Neuronal stem cell (in vitro differentiated cells): ENCODE results near the gene METTL6.
"Not testable (repeated sequence)": the region's sequence is repeated elsewhere in the genome, so short reads cannot be mapped to it uniquely, and the experiment has no call there.

Experiments
- DNase-seq: peaks from one replicate; pipeline ENCODE4 v3.0.0-alpha.2; 2013; ENCODE audit warnings: low spot score
- H2AFZ ChIP-seq: one replicate; pipeline ENCODE4 v1.6.1; 2013; ENCODE audit warnings: mild to moderate bottlenecking, low read length, inconsistent platforms
- H2AK5ac ChIP-seq: 2 replicates; pipeline ENCODE4 v1.6.1; 2013; ENCODE audit warnings: low read depth, mild to moderate bottlenecking, inconsistent platforms, low read length, moderate library complexity, mixed read lengths
- H2BK120ac ChIP-seq: 2 replicates; pipeline ENCODE4 v1.6.1; 2013; ENCODE audit warnings: low read depth, mild to moderate bottlenecking, inconsistent platforms, low read length, moderate library complexity, mixed read lengths
- H2BK12ac ChIP-seq: one replicate; pipeline ENCODE4 v1.6.1; 2013; ENCODE audit warnings: low read length, inconsistent platforms
- H2BK15ac ChIP-seq: 2 replicates; pipeline ENCODE4 v1.6.1; 2013; ENCODE audit warnings: mild to moderate bottlenecking, low read length, inconsistent platforms, mixed read lengths
- H2BK5ac ChIP-seq: one replicate; pipeline ENCODE4 v1.6.1; 2013; ENCODE audit warnings: inconsistent platforms, mild to moderate bottlenecking, low read length, moderate library complexity
- H3K14ac ChIP-seq: one replicate; pipeline ENCODE4 v1.6.1; 2013; ENCODE audit warnings: low read length, inconsistent platforms
- H3K18ac ChIP-seq: 2 replicates; pipeline ENCODE4 v1.6.1; 2013; ENCODE audit warnings: low read length, inconsistent platforms
- H3K23ac ChIP-seq: 2 replicates; pipeline ENCODE4 v1.6.1; 2013; ENCODE audit warnings: low read depth, mild to moderate bottlenecking, mixed read lengths, low read length, inconsistent platforms; ENCODE audit not compliant: poor library complexity
- H3K27ac ChIP-seq: replicated peaks from 3 replicates; pipeline ENCODE4 v1.5.1; 2013; ENCODE audit warnings: low read length, inconsistent platforms
- H3K27me3 ChIP-seq, 3 experiments: 2 replicates each; pipeline ENCODE4 v1.6.1; 2013; ENCODE audit warnings: low read length in 3 of 3, mild to moderate bottlenecking in 2 of 3, inconsistent platforms in 1 of 3, low read depth in 1 of 3, mixed read lengths in 1 of 3, moderate library complexity in 1 of 3; ENCODE audit not compliant: control insufficient read depth in 3 of 3, insufficient read depth in 3 of 3
- H3K36me3 ChIP-seq, 2 donors: replicated peaks in 1 of 2; 2 replicates each; pipeline ENCODE4 v1.6.1; 2013; ENCODE audit warnings: low read length in 2 of 2; ENCODE audit not compliant: control insufficient read depth in 2 of 2, insufficient read depth in 2 of 2
- H3K4ac ChIP-seq: 2 replicates; pipeline ENCODE4 v1.6.1; 2013; ENCODE audit warnings: inconsistent platforms, mild to moderate bottlenecking, low read length, moderate library complexity
- H3K4me1 ChIP-seq, 2 donors: 1 replicate in 1 of 2; 2 replicates in 1 of 2; pipeline ENCODE4 v1.6.1; 2013; ENCODE audit warnings: low read length in 2 of 2, low read depth in 1 of 2; ENCODE audit not compliant: control insufficient read depth in 2 of 2, insufficient read depth in 1 of 2
- H3K4me2 ChIP-seq: one replicate; pipeline ENCODE4 v1.6.1; 2013; ENCODE audit warnings: mild to moderate bottlenecking, low read length, inconsistent platforms; ENCODE audit not compliant: insufficient read depth, poor library complexity, severe bottlenecking
- H3K4me3 ChIP-seq, 2 donors: 2 replicates each; pipeline ENCODE4 v1.5.1; 2013; ENCODE audit warnings: low read length in 2 of 2, mild to moderate bottlenecking in 2 of 2, inconsistent platforms in 1 of 2, moderate library complexity in 1 of 2
- H3K79me1 ChIP-seq: one replicate; pipeline ENCODE4 v1.6.1; 2013; ENCODE audit warnings: low read depth, mild to moderate bottlenecking, inconsistent platforms, low read length, moderate library complexity
- H3K9ac ChIP-seq: one replicate; pipeline ENCODE4 v1.6.1; 2013; ENCODE audit warnings: mild to moderate bottlenecking, low read depth, low read length, inconsistent platforms; ENCODE audit not compliant: poor library complexity
- H3K9me3 ChIP-seq, 2 donors: replicated peaks in 1 of 2; 2 replicates each; pipeline versions ENCODE3 to v1.6.1; 2013; ENCODE audit warnings: low read length in 2 of 2, mild to moderate bottlenecking in 2 of 2, inconsistent platforms in 1 of 2, low read depth in 1 of 2, mixed read lengths in 1 of 2, moderate library complexity in 1 of 2; ENCODE audit not compliant: control insufficient read depth in 2 of 2, insufficient read depth in 1 of 2
- H4K8ac ChIP-seq: one replicate; pipeline ENCODE4 v1.6.1; 2013; ENCODE audit warnings: low read depth, mild to moderate bottlenecking, inconsistent platforms, low read length, moderate library complexity
- H4K91ac ChIP-seq: one replicate; pipeline ENCODE4 v1.6.1; 2013; ENCODE audit warnings: low read length, low read depth, mild to moderate bottlenecking, inconsistent platforms; ENCODE audit not compliant: poor library complexity
- WGBS, 2 donors: extraction: QIAGEN DNeasy Blood & Tissue Kit; methylation state at CpG; one replicate each; pipeline ENCODE4 v1.1.7; 2013; ENCODE audit warnings: missing lambda C conversion rate in 2 of 2, mixed read lengths in 1 of 2; ENCODE audit not compliant: insufficient read length in 2 of 2, insufficient replicate concordance in 1 of 2; ENCODE audit errors: extremely low coverage in 2 of 2; 5-methylcytosine and 5-hydroxymethylcytosine counted together

Gene METTL6

GRCh38 chr3:15390460-15390859, 36.9 kb downstream of the METTL6 start:
- Histone ChIP-seq H3K9me3 (peaks cover 3 to 7% of the 10 kb centered on the region in 2 donors), H2BK12ac (no peak overlapping the region), H2BK5ac (no peak overlapping the region), H4K8ac (no peak overlapping the region), H3K27me3 (no peaks in the 10 kb centered on the region), H2AK5ac (no peak overlapping the region), H4K91ac (no peak overlapping the region), H3K9ac (no peak overlapping the region), H2BK15ac (no peak overlapping the region), H3K79me1 (no peaks in the 10 kb centered on the region), H3K36me3 (peaks cover 0 to 1% of the 10 kb centered on the region in 2 donors), H3K4me1 (no peaks in the 10 kb centered on the region), H2BK120ac (no peak overlapping the region), H3K23ac (no peak overlapping the region), H2AFZ (no peak overlapping the region), H3K4ac (no peak overlapping the region), H3K14ac (no peak overlapping the region), H3K4me2 (no peak overlapping the region), H3K18ac (no peak overlapping the region), H3K4me3 (no peak overlapping the region), H3K27ac (no peak overlapping the region)
- no CpG with 5 or more reads among the region's 6 CpGs for WGBS, 2 donors
- no peak for DNase-seq

DNA sequence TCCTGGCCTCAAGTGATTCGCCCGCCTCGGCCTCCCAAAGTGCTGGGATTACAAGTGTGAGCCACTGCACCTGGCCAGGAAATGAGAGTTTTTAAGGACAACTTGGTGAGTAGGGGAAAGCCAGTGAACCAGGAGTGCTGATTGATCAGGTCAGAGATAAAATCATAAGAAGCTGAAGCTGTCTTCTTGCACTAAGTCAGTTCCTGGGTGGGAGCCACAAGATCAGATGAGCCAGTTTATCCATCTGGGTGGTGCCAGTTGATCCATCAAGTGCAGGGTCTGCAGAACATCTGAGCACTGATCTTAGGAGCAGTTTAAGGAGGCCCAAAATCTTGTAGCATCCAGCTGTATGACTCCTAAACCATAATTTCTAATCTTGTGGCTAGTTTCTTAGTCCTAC, 39.0 kb downstream of the METTL6 start:
- not testable (repeated sequence) for H3K4me2 ChIP-seq, H3K23ac ChIP-seq, H3K4me1 ChIP-seq, H3K27me3 ChIP-seq, H3K4ac ChIP-seq, H3K9ac ChIP-seq, H3K14ac ChIP-seq, H3K36me3 ChIP-seq, H2AK5ac ChIP-seq, H2BK120ac ChIP-seq, H3K27ac ChIP-seq, H4K8ac ChIP-seq, H2BK15ac ChIP-seq, H2BK5ac ChIP-seq, DNase-seq, H2AFZ ChIP-seq, H3K18ac ChIP-seq, H2BK12ac ChIP-seq, H4K91ac ChIP-seq, H3K9me3 ChIP-seq, H3K4me3 ChIP-seq, H3K79me1 ChIP-seq
- WGBS, 2 donors = no CpG with 5 or more reads among the region's 3 CpGs

DNA sequence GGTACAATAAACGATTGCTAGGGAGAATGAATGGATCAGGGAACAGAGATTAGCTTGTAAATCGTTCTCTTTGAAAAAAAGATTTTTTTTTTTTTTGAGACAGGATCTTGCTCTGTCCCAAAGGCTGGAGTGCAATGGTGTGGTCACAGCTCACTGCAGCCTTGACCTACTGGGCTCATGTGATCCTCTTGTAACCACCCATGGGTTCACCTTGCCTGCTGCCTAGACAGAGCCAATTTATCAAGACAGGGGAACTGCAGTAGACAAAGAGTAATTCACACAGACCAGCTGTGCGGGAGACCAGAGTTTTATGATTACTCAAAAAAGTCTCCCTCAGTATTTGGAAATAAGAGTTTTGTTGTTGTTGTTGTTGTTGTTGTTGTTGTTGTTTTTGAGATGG, 39.6 kb downstream of the METTL6 start:
- H2BK15ac ChIP-seq = no peak overlapping the region
- DNase-seq = no peak
- H3K9ac ChIP-seq = no peak overlapping the region
- no peak overlapping the region for H3K14ac ChIP-seq
- H3K4me2 ChIP-seq = no peak overlapping the region
- WGBS, 2 donors = no CpG with 5 or more reads among the region's 3 CpGs
- H4K91ac ChIP-seq = no peak overlapping the region
- H2BK12ac ChIP-seq = no peak overlapping the region
- no peak overlapping the region for H2AFZ ChIP-seq
- no peak overlapping the region for H4K8ac ChIP-seq
- H3K4ac ChIP-seq = no peak overlapping the region
- no peak overlapping the region for H2AK5ac ChIP-seq
- no peak overlapping the region for H3K27ac ChIP-seq
- peaks cover 3 to 7% of the 10 kb centered on the region in 2 donors for H3K9me3 ChIP-seq
- no peaks in the 10 kb centered on the region for H3K27me3 ChIP-seq
- no peaks in the 10 kb centered on the region for H3K79me1 ChIP-seq
- H2BK120ac ChIP-seq = no peak overlapping the region
- H3K36me3 ChIP-seq = peaks cover 0 to 1% of the 10 kb centered on the region in 2 donors
- H2BK5ac ChIP-seq = no peak overlapping the region
- H3K23ac ChIP-seq = no peak overlapping the region
- H3K18ac ChIP-seq = no peak overlapping the region
- H3K4me3 ChIP-seq = no peak overlapping the region
- H3K4me1 ChIP-seq = no peaks in the 10 kb centered on the region

DNA sequence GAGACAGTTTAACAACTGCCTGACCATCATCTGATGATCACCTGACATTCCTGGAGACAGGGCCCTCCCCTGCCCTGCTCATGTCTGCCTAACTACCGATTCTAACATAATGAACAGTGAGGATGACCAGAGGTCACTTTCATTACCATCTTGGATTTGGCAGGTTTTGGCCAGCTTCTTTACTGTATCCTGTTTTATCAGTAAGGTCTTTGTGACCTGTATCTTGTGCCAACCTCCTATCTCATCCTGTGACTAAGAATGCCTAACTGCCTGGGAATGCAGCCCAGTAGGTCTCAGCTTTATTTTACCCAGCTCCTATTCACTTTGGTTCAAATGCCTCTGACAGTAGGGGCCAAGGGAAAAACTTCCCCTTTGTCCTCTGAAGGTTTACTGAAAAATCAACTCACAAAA, 40.2 kb downstream of the METTL6 start:
- H3K23ac ChIP-seq = no peak overlapping the region
- H3K36me3 ChIP-seq = peaks cover 0 to 1% of the 10 kb centered on the region in 2 donors
- no peak overlapping the region for H3K4ac ChIP-seq
- no peak overlapping the region for H4K8ac ChIP-seq
- H3K18ac ChIP-seq = no peak overlapping the region
- H3K9ac ChIP-seq = no peak overlapping the region
- H2AK5ac ChIP-seq = no peak overlapping the region
- no peak for DNase-seq
- peaks cover 3 to 7% of the 10 kb centered on the region in 2 donors for H3K9me3 ChIP-seq
- H3K79me1 ChIP-seq = no peaks in the 10 kb centered on the region
- no peak overlapping the region for H3K4me3 ChIP-seq
- H3K27me3 ChIP-seq = no peaks in the 10 kb centered on the region
- no peak overlapping the region for H4K91ac ChIP-seq
- WGBS, 2 donors = no CpG with 5 or more reads among the region's 1 CpG
- no peak overlapping the region for H2BK12ac ChIP-seq
- H3K4me2 ChIP-seq = no peak overlapping the region
- no peak overlapping the region for H3K27ac ChIP-seq
- H3K4me1 ChIP-seq = no peaks in the 10 kb centered on the region
- H2BK120ac ChIP-seq = no peak overlapping the region
- H3K14ac ChIP-seq = no peak overlapping the region
- no peak overlapping the region for H2BK5ac ChIP-seq
- no peak overlapping the region for H2BK15ac ChIP-seq
- no peak overlapping the region for H2AFZ ChIP-seq
